SHP77 treated with DMSO at 0.1 percent for 48 hours (cell line): ENCODE measurements around the gene CCNJL.
"Not testable (repeated sequence)": the region's sequence is repeated elsewhere in the genome, so short reads cannot be mapped to it uniquely, and the experiment has no call there.

Experiments
- DNase-seq: peaks from one replicate; lab custom pipeline; 2025; lab: John Stamatoyannopoulos, UW

The CCNJL gene

GRCh38 chr5:160262151-160263074 is 50.0 kb downstream of the CCNJL start:
- DNase-seq: peak; percentile 12

DNA sequence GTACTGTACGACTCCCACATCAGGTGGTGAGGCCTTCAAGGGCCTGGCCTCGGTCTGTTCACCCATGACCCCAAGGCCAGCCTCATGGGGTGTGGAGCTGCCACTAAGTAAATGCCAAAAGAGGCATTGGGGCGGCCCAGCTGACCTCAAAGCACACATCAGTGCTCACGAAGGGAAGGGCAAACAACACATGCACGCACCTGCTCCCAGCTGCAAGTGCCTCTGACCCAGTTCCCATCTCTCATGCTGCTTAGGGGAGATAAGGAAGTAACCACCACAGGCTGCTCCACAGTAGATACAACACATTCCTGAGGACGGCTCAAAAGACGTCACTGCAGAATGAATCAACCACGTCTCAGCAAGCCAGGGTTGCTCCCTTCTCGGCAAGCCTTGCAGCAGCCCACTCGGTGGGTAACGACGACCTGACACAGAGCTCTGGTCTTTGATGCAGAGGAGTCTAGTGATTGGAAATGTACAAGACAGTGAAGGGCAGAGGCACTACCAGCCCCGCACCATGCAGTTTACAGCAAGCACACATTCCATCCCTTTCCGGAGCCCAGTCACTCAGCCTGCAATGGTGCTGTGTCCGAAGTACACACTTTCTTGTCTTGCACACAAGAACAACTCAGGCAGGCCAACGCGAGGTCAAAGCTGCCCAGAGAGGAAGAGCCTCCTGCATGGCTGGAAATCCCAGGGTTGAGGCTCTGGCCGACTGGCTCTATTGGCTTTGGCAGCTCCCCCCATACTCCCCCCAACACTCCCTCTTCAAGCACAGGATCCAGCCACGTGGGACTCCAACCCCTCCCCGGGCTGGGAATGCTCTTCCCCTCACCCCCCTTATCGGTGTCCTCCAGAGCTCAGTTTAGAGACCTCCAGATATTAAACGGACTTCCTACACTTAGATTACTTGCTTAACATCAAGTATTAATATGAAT is 51.2 kb downstream of the CCNJL start:
- peak; percentile 33 for DNase-seq

- DNase-seq: no peak
Observed at GRCh38 chr5:160260006-160260775, 52.2 kb downstream of the CCNJL start.

DNA sequence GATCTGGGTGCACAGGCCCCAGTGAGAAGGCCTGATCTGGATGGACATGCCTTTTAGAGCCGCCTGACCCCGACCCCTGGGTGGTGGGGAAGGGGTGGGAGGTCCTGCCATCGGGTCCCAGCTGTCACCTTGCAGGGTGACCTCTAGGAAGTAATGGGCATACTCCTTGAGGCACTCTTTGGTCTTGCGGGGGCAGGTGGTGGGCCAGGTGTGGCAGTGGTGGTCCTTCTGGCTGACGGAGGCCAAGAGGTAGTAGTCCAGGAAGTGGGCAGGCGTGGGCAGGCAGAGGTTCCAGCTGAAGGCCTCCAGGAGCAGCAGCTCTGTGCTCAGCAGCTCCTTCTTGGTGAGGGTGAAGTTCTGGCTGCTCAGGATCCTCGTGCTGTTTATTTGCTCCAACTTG is 53.0 kb downstream of the CCNJL start:
- DNase-seq: no peak

GRCh38 chr5:160254706-160255105 is 57.7 kb downstream of the CCNJL start:
- no peak for DNase-seq

GRCh38 chr5:160253441-160253840 is 58.9 kb downstream of the CCNJL start:
- DNase-seq: no peak

GRCh38 chr5:160252916-160253315 is 59.4 kb downstream of the CCNJL start:
- no peak for DNase-seq

DNA sequence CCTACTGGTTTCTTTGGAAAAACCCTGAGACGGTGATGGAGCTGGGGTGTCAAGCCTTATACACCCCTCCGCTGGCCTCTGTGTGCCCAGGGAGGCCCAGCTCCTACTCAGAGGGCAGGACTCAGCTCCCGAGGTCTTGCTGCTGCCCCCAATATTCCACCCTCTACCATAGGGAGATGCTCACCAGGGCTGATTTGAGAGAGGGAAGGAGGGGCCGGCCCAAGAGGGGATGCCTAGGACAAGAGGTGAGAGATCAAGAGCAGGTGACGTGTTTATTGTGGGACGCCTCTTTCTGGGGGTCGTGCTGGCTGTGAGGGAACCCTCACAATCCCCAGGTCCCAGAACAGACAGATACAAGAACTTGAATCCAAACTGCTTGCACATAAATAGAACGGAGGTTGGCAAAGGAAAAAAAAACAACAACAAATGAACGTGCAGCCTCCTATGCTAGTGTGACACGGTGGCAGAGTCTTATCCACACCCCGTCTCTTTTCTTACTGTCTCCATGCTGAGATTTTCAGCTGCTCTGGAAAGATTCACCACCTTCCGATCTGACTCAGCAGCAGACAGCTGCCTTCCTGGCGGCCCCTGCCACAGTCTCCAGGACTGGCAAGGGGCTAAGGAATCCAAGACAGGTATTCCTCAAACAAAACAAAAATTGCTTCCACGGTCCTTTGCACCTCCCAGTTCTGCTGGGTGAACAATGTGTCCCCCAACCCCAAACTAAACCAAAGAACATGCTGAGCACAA is 60.8 kb downstream of the CCNJL start:
- DNase-seq: no peak

GRCh38 chr5:160250826-160251225 is 61.5 kb downstream of the CCNJL start:
- no peak for DNase-seq

GRCh38 chr5:160250226-160250625 is 62.1 kb downstream of the CCNJL start:
- no peak for DNase-seq

- not testable (repeated sequence) for DNase-seq
Observed at GRCh38 chr5:160249570-160249969, 62.8 kb downstream of the CCNJL start.

GRCh38 chr5:160245506-160246086 is 66.8 kb downstream of the CCNJL start:
- DNase-seq: no peak

GRCh38 chr5:160242145-160242544 is 70.2 kb downstream of the CCNJL start:
- DNase-seq: no peak

DNA sequence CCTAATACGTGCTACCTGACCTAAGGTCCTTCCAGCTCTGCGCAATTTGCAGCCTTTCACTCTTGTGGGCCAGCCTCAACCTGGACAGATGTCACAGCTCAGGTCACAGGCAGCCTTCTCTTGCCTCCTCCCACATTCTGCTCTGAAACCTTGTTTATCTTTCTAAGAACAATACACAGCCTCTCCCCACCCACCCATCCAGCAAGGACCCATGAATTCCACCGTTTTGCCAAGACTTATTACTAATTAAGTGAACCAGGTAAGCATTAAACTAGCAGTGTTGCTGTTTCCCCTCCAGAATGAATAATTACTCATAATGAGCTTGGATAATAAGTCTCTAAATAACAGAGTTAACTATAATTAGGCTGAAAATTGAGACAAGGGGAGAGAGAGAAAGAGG is 72.0 kb downstream of the CCNJL start:
- no peak for DNase-seq

DNA sequence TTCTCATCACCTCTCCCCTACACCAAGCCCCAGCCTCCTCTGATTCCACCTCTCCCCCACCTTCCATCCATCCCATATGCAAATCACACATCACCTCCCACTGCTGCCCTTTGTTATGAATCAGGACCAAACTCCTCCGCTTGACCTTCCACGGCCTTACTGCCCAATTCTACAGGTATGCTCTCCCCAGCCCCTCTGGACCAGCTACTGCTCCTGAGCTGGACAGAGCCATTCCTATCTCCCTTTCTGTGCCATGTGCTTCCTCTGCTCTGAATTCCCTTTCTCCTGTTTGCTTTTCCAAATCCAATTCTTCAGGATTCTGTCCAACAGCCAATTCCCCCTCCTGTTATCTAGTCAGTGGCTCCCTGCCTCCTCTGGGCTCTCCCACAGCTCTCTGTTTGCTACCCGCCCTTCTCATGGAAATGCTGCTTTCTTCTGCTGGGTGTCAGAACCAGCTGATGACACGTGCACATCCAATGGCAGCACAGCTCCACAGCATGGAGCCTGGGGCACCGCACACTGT is 74.7 kb downstream of the CCNJL start:
- no peak for DNase-seq

DNA sequence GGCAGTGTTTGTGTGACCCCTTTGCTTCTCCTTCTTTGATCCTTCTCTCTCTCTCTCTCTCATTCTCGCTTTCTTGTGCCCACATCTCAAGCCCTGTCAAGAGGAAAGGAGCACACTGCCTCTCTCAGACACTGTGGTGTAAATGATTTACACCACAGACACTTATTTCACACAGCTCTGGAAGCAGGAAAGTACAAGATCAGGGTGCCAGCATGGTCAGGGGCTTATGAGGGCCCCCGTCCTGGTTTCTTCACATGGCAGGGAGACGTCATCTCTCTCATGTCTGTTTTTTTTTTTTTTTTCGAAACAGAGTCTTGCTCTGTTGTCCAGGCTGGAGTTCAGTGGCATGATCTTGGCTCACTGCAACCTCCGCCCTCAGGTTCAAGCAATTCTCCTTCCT is 76.6 kb downstream of the CCNJL start:
- no peak for DNase-seq

DNA sequence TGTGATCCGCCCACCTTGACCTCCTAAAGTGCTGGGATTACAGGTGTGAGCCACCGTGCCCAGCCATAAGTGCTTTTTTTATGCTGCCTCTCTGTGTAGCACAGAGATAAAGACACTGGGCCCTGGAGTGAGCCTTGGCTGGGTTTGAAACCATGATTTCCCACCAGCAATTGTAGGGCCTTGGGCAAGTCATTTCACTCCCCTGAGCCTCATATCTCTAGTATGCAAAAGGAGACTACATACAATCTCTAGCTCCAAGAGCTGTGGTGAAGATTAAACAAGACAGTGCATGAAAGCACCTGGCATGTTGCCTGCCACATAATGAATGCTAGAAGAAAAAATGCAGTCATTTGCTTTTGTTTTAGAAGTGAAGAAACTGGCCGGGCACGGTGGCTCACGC is 79.1 kb downstream of the CCNJL start:
- no peak for DNase-seq

DNA sequence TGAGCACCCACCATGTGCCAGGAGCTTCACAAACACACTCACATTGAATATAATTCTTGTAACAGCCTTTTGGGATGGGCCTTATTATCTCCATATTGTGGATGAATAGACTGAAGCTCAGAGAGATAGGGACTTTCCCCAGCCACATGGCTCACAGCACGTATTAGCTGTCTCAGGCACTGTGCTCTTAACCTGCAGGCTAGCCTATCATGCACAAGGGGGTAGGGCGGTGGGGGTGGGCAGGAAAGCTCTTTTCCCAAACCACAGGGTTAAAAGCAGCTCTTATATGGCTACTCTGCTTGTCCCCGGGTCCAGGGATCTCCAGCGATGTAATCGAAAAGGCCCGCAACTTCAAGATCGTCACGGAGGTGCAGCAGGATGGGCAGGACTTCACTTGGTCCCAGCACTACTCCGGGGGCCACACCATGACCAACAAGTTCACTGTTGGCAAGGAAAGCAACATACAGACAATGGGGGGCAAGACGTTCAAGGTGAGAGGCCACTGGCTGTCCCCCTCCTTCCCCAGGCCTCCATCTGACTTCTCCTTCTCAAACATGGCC is 80.5 kb downstream of the CCNJL start:
- DNase-seq: no peak

GRCh38 chr5:160230686-160231527 is 81.5 kb downstream of the CCNJL start:
- no peak for DNase-seq
